SK-N-SH (cell line): Measurements from ENCODE around the gene ATP8B1. TPM values are rescaled to one million over a fixed set of nuclear protein-coding genes. Genes with fewer than 3 reads are reported as not detected.

Experiments used
- CTCF ChIA-PET: fragments of 300-600, 350-600 bp; formaldehyde crosslinking; extraction: SDS; loops from one replicate; lab custom pipeline; 2021; lab: Yijun Ruan, JAX
- POLR2A ChIA-PET: fragments of 350-600 bp; sonication (Branson Sonifier 250); formaldehyde crosslinking; extraction: SDS; loops from one replicate; lab custom pipeline; 2020; ENCODE audit warnings: antibody characterized with exemption, inconsistent platforms; lab: Yijun Ruan, JAX
- DNase-seq: peaks from one replicate; pipeline ENCODE4 v3.0.0; 2012
- H2AFZ ChIP-seq: fragments of 200-600 bp; sonication (generic); 2 replicates; pipeline ENCODE4 v1.8.1; 2016; ENCODE audit warnings: antibody characterized with exemption, mild to moderate bottlenecking, low read depth
- H3F3A ChIP-seq: fragments of 200-600 bp; sonication (generic); replicated peaks from 2 replicates; pipeline ENCODE3; 2016; ENCODE audit warnings: antibody characterized with exemption, mild to moderate bottlenecking; ENCODE audit not compliant: insufficient read depth
- H3K27ac ChIP-seq, 2 experiments: fragments of 200-500 bp in 1 of 2; fragments of 200-600 bp in 1 of 2; sonication (Bioruptor generic) in 1 of 2; sonication (generic), shearing (Covaris generic) in 1 of 2; 2 replicates each; pipeline versions ENCODE4 v1.5.1 to v1.6.1; 2014 to 2016; ENCODE audit warnings: low read depth in 2 of 2, inconsistent platforms in 1 of 2, low read length in 1 of 2, mild to moderate bottlenecking in 1 of 2, mixed read lengths in 1 of 2
- H3K27me3 ChIP-seq: fragments of 200-600 bp; sonication (generic), shearing (Covaris generic); 2 replicates; pipeline ENCODE4 v1.6.1; 2016; ENCODE audit warnings: mixed run types; ENCODE audit not compliant: insufficient read depth
- H3K36me3 ChIP-seq, 2 experiments: fragments of 200-500 bp in 1 of 2; fragments of 200-600 bp in 1 of 2; sonication (Bioruptor generic) in 1 of 2; sonication (generic) in 1 of 2; replicated peaks in 1 of 2; 2 replicates each; pipeline versions ENCODE3 to v1.5.1; 2014 to 2016; ENCODE audit warnings: low read length in 1 of 2, mild to moderate bottlenecking in 1 of 2; ENCODE audit not compliant: insufficient read depth in 2 of 2, control insufficient read depth in 1 of 2
- H3K4me1 ChIP-seq, 2 experiments: fragments of 200-500 bp in 1 of 2; fragments of 200-600 bp in 1 of 2; sonication (Bioruptor generic) in 1 of 2; sonication (generic), shearing (Covaris generic) in 1 of 2; 2 replicates each; pipeline versions ENCODE4 v1.5.1 to v1.6.1; 2014 to 2016; ENCODE audit warnings: low read depth in 1 of 2, low read length in 1 of 2, mixed run types in 1 of 2; ENCODE audit not compliant: insufficient read depth in 2 of 2, control insufficient read depth in 1 of 2
- H3K4me2 ChIP-seq: fragments of 200-600 bp; sonication (generic), shearing (Covaris generic); 2 replicates; pipeline ENCODE4 v1.6.1; 2017; ENCODE audit warnings: mixed run types
- H3K4me3 ChIP-seq, 2 experiments: fragments of 200-500 bp in 1 of 2; fragments of 200-600 bp in 1 of 2; sonication (Bioruptor generic) in 1 of 2; sonication (generic), shearing (Covaris generic) in 1 of 2; 2 replicates each; pipeline versions ENCODE4 v1.5.1 to v1.8.1; 2014 to 2016; ENCODE audit warnings: low read depth in 2 of 2, inconsistent platforms in 1 of 2, low read length in 1 of 2, mild to moderate bottlenecking in 1 of 2, mixed read lengths in 1 of 2, moderate library complexity in 1 of 2
- H3K79me2 ChIP-seq: fragments of 200-600 bp; sonication (generic); 2 replicates; pipeline ENCODE4 v1.8.1; 2017; ENCODE audit warnings: mild to moderate bottlenecking; ENCODE audit not compliant: insufficient read depth
- H3K9ac ChIP-seq: fragments of 200-600 bp; sonication (generic); 2 replicates; pipeline ENCODE4 v1.6.1; 2017; ENCODE audit warnings: mixed run types
- H3K9me2 ChIP-seq: fragments of 200-600 bp; sonication (generic); 2 replicates; pipeline ENCODE4 v1.6.1; 2017; ENCODE audit warnings: mixed run types
- H3K9me3 ChIP-seq: fragments of 200-600 bp; sonication (generic); 2 replicates; pipeline ENCODE4 v1.6.1; 2017; ENCODE audit warnings: mixed run types, mild to moderate bottlenecking, moderate library complexity
- H4K20me1 ChIP-seq: fragments of 200-600 bp; sonication (generic); 2 replicates; pipeline ENCODE4 v1.6.1; 2017; ENCODE audit warnings: mild to moderate bottlenecking, mixed run types; ENCODE audit not compliant: insufficient read depth
- CHD2 ChIP-seq: fragments of 150-350 bp; IDR thresholded peaks from 2 replicates; pipeline ENCODE4 v1.6.1; 2018; ENCODE audit warnings: low read length; ENCODE audit not compliant: partially characterized antibody
- EP300 ChIP-seq, 2 experiments: IDR thresholded peaks; 2 replicates each; pipeline versions ENCODE4 v1.4.0 to v1.6.1; 2012; ENCODE audit warnings: borderline replicate concordance in 1 of 2, low read depth in 1 of 2, low read length in 1 of 2
- GABPA ChIP-seq: IDR thresholded peaks from 2 replicates; pipeline ENCODE4 v1.4.0; 2012; ENCODE audit warnings: low read depth, mild to moderate bottlenecking
- JUND ChIP-seq: IDR thresholded peaks from 2 replicates; pipeline ENCODE4 v1.4.0; 2012
- MEF2A ChIP-seq: IDR thresholded peaks from 2 replicates; pipeline ENCODE4 v1.4.0; 2012; ENCODE audit warnings: low read depth, borderline replicate concordance
- NFIC ChIP-seq: IDR thresholded peaks from 2 replicates; pipeline ENCODE4 v1.4.0; 2012; ENCODE audit warnings: borderline replicate concordance
- POLR2AphosphoS5 ChIP-seq: IDR thresholded peaks from 2 replicates; pipeline ENCODE4 v1.6.1; 2012; ENCODE audit warnings: low read depth, low read length
- RAD21 ChIP-seq: IDR thresholded peaks from 2 replicates; pipeline ENCODE4 v1.6.1; 2012; ENCODE audit warnings: mild to moderate bottlenecking, low read length
- RCOR1 ChIP-seq: fragments of 150-350 bp; IDR thresholded peaks from 2 replicates; pipeline ENCODE4 v1.6.1; 2017; ENCODE audit warnings: antibody characterized with exemption, low read length
- RXRA ChIP-seq: IDR thresholded peaks from 2 replicates; pipeline ENCODE4 v1.4.0; 2012; ENCODE audit warnings: low read depth, mild to moderate bottlenecking, borderline replicate concordance
- SMC3 ChIP-seq: IDR thresholded peaks from 2 replicates; pipeline ENCODE4 v1.6.1; 2012; ENCODE audit warnings: low read depth, low read length, improper control_type of control experiment
- TAF1 ChIP-seq: IDR thresholded peaks from 2 replicates; pipeline ENCODE4 v1.6.1; 2012; ENCODE audit warnings: low read depth, mild to moderate bottlenecking, low read length, moderate library complexity, borderline replicate concordance
- TEAD4 ChIP-seq: IDR thresholded peaks from 2 replicates; pipeline ENCODE4 v1.4.0; 2012; ENCODE audit warnings: mild to moderate bottlenecking, borderline replicate concordance; ENCODE audit not compliant: insufficient read depth
- USF1 ChIP-seq: IDR thresholded peaks from 2 replicates; pipeline ENCODE4 v1.4.0; 2012; ENCODE audit warnings: low read depth, borderline replicate concordance
- WGBS: methylation state at CpG from one replicate; pipeline ENCODE4 v1.1.6; 2017; ENCODE audit warnings: low lambda C conversion rate; 5-methylcytosine and 5-hydroxymethylcytosine counted together
- polyA plus RNA-seq, 3 experiments: library from polyadenylated mRNA; depleted of rRNA; stranded (reverse); fragments of >200 nt; gene quantifications; 2 replicates each; pipeline ENCODE4 v1.2.3, GENCODE V29; 2012
- TF ChIP-seq, protein P1 (sequence below): fragments of 150-350 bp; IDR thresholded peaks from 2 replicates; pipeline ENCODE4 v1.6.1; 2016; ENCODE audit warnings: mild to moderate bottlenecking, low read depth, low read length
- TF ChIP-seq, protein P2 (sequence below): IDR thresholded peaks from 2 replicates; pipeline ENCODE4 v1.4.0; 2012; ENCODE audit warnings: low read depth

ATP8B1 gene
- polyA plus RNA-seq, 1 of the 3 experiments (the other 2 are of a cell fraction) = 43.8 TPM

DNA sequence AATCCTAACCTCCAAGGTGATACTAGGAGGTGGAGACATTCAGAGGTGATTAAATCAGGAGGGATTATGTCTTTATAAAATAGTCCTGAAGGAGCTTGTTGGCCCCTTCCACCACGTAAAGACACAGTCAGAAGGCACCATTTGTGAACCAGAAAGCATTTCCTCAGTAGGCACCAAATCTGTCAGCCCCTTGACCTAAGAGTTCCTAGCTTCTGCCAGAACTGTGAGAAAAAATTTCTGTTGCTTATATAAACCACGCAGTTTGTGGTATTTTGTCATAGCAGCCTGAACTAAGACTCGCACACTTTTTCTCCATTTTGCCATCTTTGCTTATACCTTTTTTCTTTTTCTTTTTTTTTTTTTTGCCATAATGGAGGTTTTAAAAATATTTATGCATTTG, 162.9 kb downstream of the ATP8B1 start:
- Histone ChIP-seq H3K27ac (no peak overlapping the region), H3F3A (peaks cover 12% of the 10 kb centered on the region), H3K79me2 (peaks cover 13% of the 10 kb centered on the region), H3K9me2 (no peaks in the 10 kb centered on the region), H3K4me3 (no peak overlapping the region), H3K4me2 (no peak overlapping the region), H2AFZ (no peak overlapping the region), H4K20me1 (no peaks in the 10 kb centered on the region), H3K27me3 (no peaks in the 10 kb centered on the region), H3K4me1 (0 out of 4 replicates have a peak, but pooled peaks cover 0 to 5% of the 10 kb centered on the region in 2 experiments), H3K9ac (no peak overlapping the region), H3K9me3 (no peaks in the 10 kb centered on the region), H3K36me3 (peaks cover 0 to 2% of the 10 kb centered on the region in 2 experiments)
- ChIA-PET POLR2A (no interaction called here), CTCF (interaction anchor here (1.0 kb wide), 1 partner anchor 9 kb away, joined by 3 read pairs; no protein-coding TSS in a partner anchor)
- WGBS = 64% methylated on average over 3 of the region's 3 CpGs
- no peak for TF ChIP-seq NFIC
- TF ChIP-seq, protein P1, sequence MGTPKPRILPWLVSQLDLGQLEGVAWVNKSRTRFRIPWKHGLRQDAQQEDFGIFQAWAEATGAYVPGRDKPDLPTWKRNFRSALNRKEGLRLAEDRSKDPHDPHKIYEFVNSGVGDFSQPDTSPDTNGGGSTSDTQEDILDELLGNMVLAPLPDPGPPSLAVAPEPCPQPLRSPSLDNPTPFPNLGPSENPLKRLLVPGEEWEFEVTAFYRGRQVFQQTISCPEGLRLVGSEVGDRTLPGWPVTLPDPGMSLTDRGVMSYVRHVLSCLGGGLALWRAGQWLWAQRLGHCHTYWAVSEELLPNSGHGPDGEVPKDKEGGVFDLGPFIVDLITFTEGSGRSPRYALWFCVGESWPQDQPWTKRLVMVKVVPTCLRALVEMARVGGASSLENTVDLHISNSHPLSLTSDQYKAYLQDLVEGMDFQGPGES = no peak
- no peak for TF ChIP-seq POLR2AphosphoS5
- TF ChIP-seq TEAD4 = no peak
- no peak for TF ChIP-seq GABPA
- no peak for DNase-seq

- CTCF ChIA-PET = interaction anchor here (0.8 to 1.1 kb wide), 2 partner anchors 45 to 60 kb away, joined by 3 read pairs; no protein-coding TSS in a partner anchor
- H3K4me1 ChIP-seq = peaks cover 2 to 7% of the 10 kb centered on the region in 2 experiments; a peak in 1 of 4 replicates
- H3K4me2 ChIP-seq = no peak overlapping the region
- H3K9me2 ChIP-seq = no peaks in the 10 kb centered on the region
- H3K9ac ChIP-seq = no peak overlapping the region
- POLR2A ChIA-PET = no interaction called here
- 0 out of 2 replicates have a peak, but pooled peaks cover 3% of the 10 kb centered on the region for H3K79me2 ChIP-seq
- no peak overlapping the region for H2AFZ ChIP-seq
- no peaks in the 10 kb centered on the region for H3K9me3 ChIP-seq
- peak overlapping the region in 1 of 2 experiments; percentile 17; a peak in 1 of 4 replicates for H3K27ac ChIP-seq
- no peak for DNase-seq
- H3K27me3 ChIP-seq = no peaks in the 10 kb centered on the region
- no peak overlapping the region for H3K4me3 ChIP-seq
- 92% methylated on average over 4 of the region's 4 CpGs for WGBS
- no peaks in the 10 kb centered on the region for H3K36me3 ChIP-seq
- TF ChIP-seq, protein P2, sequence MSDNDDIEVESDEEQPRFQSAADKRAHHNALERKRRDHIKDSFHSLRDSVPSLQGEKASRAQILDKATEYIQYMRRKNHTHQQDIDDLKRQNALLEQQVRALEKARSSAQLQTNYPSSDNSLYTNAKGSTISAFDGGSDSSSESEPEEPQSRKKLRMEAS = no peak
- TF ChIP-seq MEF2A (no peak), RAD21 (no peak), RXRA (no peak), JUND (no peak), RCOR1 (no peak), TAF1 (no peak), NFIC (no peak), SMC3 (no peak), EP300 (IDR thresholded peaks at IDR 0.05; ENCODE audit: borderline replicate concordance in 1 of 2, low read depth in 1 of 2, low read length in 1 of 2) (no peak), CHD2 (no peak), USF1 (no peak)
- TF ChIP-seq, protein P1 = no peak
- peaks cover 15% of the 10 kb centered on the region for H3F3A ChIP-seq
- H4K20me1 ChIP-seq = no peaks in the 10 kb centered on the region
Measured at GRCh38 chr18:57635003-57635822, 167.9 kb downstream of the ATP8B1 start.
